GM21515 (cell line): ENCODE results near the gene PPP1R26.
"Not testable (repeated sequence)": the region's sequence is repeated elsewhere in the genome, so short reads cannot be mapped to it uniquely, and the experiment has no call there.

Source experiments
- ATAC-seq: cut with Tn5 transposase; IDR thresholded peaks from one replicate; pipeline ENCODE4 v1.9.1; 2021; ENCODE audit not compliant: unreplicated experiment

The PPP1R26 gene

DNA sequence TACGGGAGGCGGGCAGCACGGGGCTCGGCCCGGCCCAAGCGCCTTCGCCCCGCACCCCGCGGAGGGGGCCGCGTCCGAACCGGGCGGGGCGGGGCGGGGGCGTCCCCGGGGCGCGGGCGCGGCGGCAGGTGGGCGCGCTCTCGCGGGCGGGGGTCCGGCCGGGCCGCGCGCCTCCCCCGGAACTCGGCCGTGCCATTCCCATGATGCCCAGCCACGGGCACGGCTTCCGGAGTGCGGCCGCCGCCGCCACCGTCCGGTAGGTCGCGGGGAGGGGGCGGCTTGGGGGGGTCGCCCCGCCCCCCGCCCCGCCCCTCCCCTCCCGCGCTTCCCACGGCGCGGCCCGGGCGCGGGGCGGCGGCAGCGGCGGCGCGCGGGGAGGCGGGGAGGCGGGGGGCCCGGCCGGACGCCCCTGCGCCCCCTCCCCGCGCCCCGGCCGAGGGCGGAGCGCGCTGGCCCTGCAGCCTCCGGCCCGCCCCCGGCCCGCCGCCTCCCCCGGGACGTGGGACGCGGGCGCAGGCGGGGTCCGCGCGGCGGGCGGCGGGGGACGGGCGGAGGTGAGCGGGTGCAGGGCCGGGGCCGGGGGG, at the start of gene PPP1R26:
PPP1R26 (plus strand) TSS at position 314 of the 584 bp plus-strand sequence. CDS start 4,729 bp downstream, outside the sequence.
- ATAC-seq = no peak

GRCh38 chr9:135437259-135437658, 42.3 kb upstream of the PPP1R26 start:
- no peak for ATAC-seq

- not testable (repeated sequence) for ATAC-seq
These were observed 41.9 kb upstream of the PPP1R26 start for GRCh38 chr9:135437696-135438095.

DNA sequence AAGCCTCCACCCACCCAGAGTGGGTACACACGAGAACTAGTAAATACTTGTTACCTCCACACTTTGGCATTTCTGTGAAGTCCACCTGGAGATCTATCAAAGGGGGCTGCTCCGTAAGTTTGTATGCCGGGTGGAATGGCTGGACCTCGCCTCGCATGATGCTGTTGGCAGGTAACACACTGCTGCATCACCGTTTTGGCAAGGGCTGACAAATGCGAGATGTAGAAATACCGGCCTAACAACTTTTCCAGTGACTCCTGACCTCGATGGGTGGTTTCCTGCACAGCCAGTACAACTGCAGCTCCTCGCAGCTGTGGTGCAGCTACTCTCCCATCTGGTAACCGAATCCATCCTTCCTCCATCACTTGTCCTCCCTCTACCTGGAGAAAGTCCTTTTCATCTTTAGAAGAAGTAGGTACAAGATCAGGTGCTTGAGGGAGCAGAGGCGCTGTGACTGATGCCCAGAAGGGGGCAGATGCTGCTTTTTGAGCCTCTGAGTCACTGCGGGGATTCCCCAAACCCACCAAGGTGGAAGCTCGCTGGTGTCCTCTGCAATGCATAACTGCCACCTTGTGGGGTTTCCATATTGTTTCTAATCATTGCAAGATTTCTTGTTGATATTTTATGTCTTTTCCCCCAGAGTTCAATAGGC, 40.9 kb upstream of the PPP1R26 start:
- ATAC-seq = not testable (repeated sequence)

DNA sequence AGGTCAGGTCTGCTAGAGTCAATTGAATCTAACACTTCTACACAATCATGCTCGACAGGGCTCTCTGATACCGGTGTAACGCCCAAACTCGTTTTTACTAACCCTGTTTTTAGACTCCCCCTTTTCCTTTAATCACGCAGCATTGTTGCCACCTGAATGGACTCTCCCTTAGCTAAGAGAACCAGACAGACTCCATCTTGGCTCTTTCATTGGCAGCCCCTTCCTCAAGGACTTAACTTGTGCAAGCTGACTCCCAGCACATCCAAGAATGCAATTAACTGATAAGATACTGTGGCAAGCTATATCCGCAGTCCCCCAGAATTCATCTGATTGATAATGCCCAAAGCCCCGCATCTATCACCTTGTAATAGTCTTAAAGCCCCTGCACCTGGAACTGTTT, 40.1 kb upstream of the PPP1R26 start:
- ATAC-seq = not testable (repeated sequence)

DNA sequence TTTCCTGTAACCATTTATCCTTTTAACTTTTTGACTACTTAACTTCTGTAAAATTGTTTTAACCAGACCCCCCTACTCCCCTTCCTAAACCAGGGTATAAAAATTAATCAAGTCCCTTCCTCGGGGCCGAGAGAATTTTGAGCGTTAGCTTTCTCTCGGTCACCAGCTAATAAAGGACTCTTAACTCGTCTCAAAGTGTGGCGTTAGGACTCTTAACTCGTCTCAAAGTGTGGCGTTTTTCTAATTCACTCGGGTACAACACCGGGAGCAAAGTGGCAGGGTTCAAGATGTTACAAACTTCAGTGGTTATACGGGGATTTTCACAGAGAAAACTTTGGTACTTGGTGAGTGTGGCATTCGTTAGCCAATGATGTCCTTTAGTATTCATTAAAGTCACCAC, 39.7 kb upstream of the PPP1R26 start:
- ATAC-seq = no peak

DNA sequence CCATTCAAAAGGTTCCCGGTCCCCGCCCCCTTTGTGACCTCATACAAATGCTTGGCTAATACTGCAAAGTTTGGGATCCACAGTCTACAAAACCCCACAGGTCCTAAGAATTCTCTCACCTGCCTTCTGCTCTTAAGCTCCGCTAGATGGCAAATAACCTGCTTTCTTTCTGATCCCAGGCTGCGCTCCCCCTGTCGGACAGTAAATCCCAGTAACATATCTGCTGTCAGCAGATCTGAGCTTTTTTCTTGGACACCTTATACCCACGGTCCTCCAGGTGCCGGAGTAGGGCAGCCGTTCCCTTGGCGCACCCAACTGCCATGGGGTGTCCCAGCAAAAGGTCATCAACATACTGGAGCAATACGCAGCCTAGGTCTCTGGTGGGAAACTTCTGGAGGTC, 39.0 kb upstream of the PPP1R26 start:
- ATAC-seq = no peak

DNA sequence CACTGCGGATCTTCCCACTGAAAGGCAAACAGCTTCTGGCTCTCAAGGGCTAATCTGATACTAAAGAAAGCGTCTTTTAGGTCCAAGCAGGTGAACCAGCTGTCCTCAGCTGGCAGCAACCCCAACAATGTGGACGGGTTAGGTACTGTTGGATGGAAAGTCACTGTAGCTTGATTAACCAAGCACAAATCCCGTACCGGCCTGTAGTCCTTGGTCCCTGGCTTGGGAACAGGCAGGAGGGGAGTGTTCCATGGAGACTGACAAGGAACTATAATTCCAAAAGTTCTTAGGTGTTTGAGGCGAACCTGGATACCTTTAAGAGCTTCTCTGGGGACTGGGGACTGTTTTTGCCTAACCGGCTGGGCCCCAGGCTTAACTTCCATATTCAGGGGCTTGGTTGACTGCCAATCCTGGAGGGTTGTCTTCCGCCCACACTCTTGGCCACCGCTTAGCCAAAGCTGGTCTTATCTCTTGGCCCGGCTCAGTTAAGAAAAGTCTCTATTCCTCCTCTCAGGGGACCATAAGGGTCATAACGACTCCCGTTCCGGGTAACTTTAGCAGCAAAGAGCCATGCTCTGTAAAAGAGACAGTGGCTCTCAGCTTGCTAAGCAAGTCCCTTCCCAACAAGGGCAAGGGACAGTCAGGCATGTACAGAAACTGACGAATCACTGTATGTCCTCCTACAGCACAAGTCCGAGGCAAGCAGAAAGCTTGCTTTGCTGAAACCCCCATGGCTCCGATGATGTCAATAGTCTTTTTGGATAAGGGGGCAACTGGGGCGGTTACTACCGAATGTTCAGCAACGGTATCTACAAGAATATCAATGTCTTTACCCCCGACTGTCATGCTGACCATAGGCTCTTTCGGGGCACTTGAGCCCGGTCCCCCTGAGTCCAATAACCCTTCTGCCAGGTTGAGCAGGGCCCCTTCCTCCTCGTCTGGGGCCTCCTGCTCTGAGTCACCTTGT, 38.2 kb upstream of the PPP1R26 start:
- not testable (repeated sequence) for ATAC-seq

DNA sequence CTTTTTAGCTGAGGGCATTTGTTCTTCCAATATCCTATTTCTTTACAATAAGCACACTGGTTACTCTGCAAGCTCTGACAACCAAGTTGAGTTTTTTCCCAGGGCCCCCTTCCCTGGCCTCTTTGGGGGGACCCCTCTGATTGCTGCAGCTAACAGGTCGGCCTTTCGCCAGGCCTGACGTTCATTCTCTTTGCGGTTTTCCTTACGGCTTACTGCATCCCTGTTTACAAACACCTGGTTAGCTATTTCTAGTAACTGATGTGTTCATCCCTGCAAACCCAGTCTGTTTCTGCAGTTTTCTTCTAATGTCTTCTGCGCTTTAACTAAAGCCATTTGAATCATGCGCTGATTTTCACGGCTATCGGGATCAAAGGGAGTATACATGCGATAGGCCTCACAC, 37.5 kb upstream of the PPP1R26 start:
- no peak for ATAC-seq

- ATAC-seq = no peak
These were observed 35.7 kb upstream of the PPP1R26 start for GRCh38 chr9:135443797-135444425.

- no peak for ATAC-seq
These were observed 32.5 kb upstream of the PPP1R26 start for GRCh38 chr9:135447126-135447525.

DNA sequence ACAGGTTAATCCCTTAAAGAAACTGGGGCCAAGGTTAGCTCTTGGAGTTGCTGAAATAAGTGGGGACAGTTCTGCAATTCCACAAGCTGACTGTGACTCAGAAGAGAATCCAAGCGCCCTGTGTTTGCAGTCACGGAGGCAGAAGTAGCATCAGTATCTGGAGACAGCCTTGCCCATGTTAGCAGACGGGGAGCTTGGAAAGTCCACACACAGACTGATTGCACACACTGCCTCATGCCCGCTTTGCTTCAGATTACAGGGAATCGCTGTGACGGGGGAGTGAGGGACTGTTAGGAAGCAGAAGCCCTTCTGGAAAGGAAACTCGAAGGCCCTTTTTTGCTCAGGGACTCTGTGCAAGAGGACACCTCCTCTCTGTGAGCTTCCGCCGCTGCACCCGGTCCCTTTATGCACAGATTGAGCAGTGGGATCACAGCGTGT, 30.9 kb upstream of the PPP1R26 start:
- no peak for ATAC-seq

- ATAC-seq = not testable (repeated sequence)
These were observed 30.1 kb upstream of the PPP1R26 start for GRCh38 chr9:135449532-135449931.

GRCh38 chr9:135450956-135451355, 28.6 kb upstream of the PPP1R26 start:
- ATAC-seq = no peak

- ATAC-seq = not testable (repeated sequence)
These were observed 27.7 kb upstream of the PPP1R26 start for GRCh38 chr9:135451909-135452308.

DNA sequence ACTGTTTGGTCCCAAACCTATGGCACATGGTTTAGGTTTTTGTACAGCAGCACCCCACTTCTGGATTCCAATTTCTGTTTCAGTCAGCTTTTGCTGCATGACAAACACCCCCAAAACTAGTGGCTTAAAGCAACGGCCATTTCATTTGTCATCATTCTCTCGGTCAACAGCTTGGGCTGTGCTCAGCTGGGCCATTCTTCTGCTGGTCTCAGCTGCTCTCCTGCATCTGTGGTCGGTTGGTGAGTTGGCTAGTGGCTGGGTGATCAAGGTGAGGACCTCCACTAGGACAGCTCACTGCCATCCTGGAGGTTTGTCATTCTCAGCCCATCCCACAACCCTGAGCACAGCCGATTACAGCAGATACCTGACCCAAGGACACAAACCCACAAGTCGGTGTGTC, 24.8 kb upstream of the PPP1R26 start:
- no peak for ATAC-seq

- no peak for ATAC-seq
These were observed 24.1 kb upstream of the PPP1R26 start for GRCh38 chr9:135455401-135456030.

- ATAC-seq = no peak
These were observed 23.0 kb upstream of the PPP1R26 start for GRCh38 chr9:135456436-135457104.

- ATAC-seq = not testable (repeated sequence)
These were observed 21.1 kb upstream of the PPP1R26 start for GRCh38 chr9:135458478-135458877.

GRCh38 chr9:135461936-135462335, 17.6 kb upstream of the PPP1R26 start:
- no peak for ATAC-seq
